IPS DF 19.7 (cell line): ENCODE measurements around the gene ERP29.
"Not testable (repeated sequence)": the region's sequence is repeated elsewhere in the genome, so short reads cannot be mapped to it uniquely, and the experiment has no call there.

Source experiments
- DNase-seq: peaks from one replicate; pipeline ENCODE4 v3.0.0-alpha.2; 2013; ENCODE audit warnings: low read depth, low spot score

The ERP29 gene

DNA sequence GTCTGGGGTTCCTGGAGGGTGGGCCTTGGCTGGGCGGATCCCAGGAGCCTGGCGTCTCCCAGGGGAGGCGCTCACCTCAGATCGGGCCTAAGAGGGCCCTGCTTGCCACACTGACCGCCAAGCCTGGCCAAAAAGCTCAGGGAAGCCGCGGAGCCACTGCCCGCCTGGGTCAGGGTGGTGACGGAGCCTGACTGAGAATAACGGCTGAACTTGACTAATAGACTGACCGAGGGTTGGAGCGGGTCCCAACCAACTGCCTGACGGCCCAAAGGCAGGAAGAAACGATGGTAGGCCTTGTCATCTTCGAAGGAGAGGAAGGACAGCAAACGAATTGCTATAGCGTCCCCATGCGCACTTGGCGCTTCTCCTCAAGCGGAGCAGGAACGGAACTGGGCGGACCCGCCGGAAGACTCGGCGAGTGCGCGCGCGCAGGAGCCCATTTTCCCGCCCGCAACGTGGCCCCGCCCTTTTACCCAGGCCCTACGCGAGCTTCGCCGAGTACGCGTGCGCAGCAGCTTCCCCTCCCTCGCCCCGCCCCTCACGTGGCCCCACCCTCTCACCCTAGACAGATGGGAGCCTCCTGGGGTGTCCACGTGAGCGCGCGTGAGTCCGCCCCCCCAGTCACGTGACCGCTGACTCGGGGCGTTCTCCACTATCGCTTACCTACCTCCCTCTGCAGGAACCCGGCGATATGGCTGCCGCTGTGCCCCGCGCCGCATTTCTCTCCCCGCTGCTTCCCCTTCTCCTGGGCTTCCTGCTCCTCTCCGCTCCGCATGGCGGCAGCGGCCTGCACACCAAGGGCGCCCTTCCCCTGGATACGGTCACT lies at the start of gene ERP29, which contains the start of gene TMEM116:
Gene ERP29, plus strand, starts transcription at position 652 of the 826 bp plus-strand sequence. Its CDS starts 40 bp downstream, at position 692.
Gene TMEM116, minus strand, starts transcription at position 391 of the 826 bp plus-strand sequence. CDS start 7,895 bp downstream, outside the sequence.
- DNase-seq: peak; percentile 81

DNA sequence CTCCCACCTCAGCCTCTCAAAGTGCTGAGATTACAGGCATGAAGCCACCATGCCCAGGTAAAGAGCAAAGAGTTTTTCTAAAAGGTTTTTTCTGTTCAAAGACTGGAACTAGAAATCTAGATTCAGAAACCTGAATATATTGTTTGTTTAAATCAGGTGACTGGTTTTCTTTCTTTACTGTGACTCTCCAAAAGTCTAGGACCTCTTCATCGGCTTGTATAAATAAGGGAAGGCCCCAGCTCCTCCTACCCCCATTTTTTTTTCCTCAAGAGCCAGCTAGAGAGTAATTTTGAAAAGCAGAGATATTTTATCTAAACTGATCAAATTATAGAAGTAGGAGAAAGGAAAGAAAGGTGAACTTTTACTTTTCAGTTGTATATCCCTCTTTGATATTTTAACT lies 48.3 kb upstream of the ERP29 start:
- DNase-seq: no peak

DNA sequence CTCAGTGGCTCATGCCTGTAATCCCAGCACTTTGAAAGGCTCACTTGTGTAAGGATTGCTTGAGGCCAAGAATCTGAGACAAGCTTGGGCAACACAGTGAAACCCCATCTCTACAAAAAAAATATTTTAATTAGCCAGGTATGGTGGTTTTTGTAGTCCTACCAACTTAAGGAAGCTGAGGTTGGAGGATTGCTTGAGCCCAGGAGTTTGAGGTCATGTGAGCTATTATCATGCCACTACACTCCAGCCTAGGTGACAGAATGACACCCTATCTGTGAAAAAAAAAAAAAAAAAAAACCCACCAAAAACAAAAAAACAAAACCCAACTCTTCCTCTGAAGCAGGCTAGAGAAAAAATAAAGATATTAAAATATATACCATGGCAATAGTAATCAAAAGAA lies 41.4 kb upstream of the ERP29 start:
- DNase-seq: no peak

DNA sequence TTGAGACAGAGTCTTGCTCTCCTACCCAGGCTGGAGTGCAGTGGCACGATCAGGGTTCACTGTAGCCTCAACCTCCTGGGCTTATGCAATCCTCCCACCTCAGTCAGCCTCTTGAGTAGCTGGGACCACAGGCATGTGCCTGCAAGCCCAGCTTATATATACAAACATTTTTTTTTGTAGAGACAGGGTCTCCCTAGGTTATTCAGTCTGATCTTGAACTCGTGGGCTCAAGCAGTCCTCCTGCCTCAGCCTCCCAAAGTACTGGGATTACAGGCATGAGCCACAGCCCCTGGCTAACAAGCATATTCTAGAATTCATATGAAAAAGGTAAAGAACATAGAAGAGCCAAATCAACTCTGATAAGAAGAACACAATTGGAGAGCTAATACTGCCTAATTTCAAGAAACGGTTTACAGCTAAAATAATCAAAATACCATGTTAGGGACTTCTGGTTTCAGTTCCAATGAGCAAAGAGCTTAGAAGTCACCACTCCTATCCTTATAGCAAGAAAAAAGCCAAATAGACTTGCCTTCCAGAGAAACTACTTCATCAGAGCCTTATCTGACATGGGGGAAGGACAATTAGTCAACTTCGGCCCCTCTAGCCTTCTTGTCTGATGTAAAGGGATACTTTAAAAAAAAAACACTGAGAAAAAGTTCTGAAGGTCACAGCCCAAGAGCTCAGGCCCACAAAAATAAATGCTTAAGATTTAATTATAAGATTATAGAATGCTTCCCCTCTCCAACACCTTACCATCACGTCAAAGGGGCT lies 37.9 kb upstream of the ERP29 start:
- DNase-seq: no peak

DNA sequence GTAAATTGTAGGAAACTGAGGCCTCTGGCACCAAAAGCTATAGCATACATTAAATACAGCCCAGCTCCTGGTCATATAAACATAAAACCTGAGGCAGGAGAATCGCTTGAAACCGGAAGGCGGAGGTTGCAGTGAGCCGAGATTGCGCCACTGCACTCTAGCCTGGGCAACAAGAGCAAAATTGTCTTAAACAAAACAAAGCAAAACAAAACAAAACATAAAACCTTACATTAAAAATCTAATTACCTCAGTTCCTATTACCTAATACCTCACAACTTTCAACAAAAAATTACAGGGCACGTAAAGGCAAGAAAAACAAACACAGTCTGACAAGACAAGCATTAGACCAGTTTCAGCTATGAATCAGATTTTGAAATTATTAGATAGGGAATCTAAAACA lies 36.9 kb upstream of the ERP29 start:
- DNase-seq: no peak

DNA sequence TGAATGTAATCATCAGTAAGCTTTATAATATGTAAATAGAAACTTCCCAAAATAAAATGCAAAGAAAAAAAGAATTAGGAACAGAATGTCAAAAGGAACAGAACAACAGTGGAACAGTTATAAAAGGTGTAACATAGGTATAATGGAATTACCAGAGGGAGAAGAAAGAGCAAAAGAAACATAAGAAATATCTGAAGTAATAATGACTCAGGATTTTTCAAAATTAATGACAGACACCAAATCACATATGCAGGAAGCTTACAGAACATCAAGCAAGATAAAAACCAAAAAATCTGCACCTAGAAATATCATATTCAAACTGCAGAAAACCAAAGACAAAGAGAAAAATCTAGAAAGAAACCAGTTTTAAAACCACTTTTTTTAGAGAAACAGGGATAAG lies 36.4 kb upstream of the ERP29 start:
- no peak for DNase-seq

DNA sequence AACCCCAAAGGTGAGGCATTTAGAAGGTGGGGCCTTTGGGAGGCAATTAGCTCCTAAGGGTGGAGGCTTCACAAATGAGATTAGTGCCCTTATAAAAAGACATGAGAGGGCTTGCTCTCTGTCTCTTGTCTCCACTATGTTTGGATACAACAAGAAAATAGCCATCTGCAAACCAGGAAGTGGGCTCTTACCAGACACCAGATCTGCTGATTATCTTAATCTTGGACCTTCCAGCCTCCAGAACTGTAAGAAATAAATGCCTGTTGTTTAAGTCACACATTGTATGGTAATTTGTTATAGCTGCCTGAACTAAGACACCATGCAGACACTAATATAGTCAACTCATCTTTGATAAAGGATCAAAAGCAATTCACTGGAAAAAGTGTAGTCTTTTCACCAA lies 34.7 kb upstream of the ERP29 start:
- no peak for DNase-seq

DNA sequence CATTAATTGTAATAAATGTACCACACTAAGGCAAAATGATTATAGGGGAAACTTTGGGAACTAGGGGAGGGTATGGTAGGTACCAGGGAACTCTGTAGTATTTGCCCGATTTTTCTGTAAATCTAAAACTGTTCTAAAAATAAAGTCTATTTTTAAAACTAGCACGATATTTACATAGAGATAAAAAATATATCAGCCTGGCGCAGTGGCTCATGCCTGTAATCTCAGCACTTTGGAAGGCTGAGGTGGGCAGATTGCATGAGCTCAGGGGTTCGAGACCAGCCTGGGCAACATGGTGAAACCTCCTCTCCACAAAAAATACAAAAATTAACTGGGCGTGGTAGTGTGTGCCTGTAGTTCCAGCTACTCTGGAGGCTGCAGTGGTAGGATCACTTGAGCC lies 32.6 kb upstream of the ERP29 start:
- DNase-seq: no peak

DNA sequence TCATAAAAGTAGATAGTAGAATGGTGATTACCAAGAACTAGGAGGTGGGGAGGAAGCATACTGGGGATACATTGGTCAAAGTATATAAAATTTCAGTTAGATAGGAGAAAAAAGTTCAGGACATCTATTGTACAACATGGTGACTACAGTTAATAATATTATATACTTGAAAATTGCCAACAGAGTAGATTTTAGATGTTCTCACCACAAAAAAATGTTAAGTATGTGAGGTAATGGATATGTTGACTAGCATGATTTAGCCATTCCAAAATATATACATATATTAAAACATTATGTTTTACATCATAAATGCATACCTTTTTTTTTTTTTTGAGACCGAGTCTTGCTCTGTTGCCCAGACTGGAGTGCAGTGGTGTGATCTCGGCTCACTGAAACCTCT lies 31.2 kb upstream of the ERP29 start:
- DNase-seq: no peak

DNA sequence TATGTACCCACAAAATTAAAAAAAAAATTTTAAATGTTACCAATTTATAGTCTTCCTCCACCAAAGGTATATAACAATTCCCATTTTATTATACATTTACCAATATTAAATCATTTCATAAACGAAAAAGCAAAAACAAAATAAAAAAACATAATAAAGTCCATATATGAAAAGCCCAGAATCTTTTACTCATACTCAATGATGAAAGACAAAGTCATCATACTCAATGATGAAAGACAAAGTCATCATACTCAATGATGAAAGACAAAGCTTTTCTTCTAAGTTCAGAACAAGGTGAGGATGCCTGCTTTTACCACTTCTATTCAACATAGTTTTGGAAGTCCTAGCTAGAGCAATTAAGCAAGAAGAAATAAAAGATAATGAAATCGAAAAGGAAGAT lies 28.4 kb upstream of the ERP29 start:
- DNase-seq: no peak

DNA sequence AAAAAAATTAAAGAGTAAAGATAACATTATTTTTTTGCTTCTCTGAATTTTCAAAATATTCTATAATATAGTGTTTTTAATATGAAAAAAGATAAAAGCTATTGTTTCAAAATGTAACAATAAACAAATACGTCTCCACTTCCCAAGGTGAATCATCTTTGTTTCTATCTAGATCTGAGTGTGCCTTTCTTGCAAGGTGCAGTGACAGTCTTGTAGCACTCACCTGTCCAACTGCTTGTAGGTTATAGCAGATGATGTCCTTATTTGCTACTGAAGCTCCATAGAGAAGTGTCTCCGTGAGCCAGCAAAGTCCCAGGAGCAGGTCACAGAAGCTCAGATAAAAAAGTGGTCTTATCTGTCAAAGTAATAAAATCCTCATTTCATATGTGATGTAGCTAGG lies 21.7 kb upstream of the ERP29 start:
- no peak for DNase-seq

DNA sequence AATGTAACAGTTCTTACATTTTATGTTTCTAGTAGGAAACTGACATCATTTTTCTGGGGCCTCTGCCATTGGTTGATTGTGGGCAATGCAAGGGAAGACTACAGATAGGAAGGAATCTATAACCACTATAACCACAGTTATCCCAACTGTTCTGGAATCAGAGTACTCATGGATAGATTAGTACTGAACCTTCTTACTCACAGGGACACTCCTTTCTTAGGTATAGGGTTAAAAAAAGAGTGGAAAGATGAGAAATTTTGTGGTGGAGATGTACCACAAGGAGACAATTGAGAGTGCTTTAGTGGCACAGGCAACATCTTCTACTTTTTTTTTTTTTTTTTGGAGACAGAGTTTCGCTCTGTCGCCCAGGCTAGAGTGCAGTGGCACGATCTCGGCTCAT lies 21.3 kb upstream of the ERP29 start:
- DNase-seq: no peak

DNA sequence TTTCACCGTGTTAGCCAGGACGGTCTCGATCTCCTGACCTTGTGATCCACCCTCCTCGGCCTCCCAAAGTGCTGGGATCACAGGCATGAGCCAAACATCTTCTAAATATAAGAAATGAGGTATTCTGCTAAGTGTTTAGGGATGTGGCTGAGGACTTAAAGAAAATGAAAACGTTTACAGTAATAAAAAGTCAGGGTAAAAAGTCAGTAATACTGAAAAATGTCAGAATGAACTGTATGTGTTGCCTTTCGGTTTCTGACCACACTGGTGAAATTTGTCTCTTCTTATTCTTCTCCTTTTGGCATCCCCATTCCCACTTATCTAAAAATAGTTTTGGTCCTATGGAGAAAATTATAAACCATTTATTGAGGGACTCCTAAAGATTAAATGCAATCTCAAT lies 20.8 kb upstream of the ERP29 start:
- no peak for DNase-seq

DNA sequence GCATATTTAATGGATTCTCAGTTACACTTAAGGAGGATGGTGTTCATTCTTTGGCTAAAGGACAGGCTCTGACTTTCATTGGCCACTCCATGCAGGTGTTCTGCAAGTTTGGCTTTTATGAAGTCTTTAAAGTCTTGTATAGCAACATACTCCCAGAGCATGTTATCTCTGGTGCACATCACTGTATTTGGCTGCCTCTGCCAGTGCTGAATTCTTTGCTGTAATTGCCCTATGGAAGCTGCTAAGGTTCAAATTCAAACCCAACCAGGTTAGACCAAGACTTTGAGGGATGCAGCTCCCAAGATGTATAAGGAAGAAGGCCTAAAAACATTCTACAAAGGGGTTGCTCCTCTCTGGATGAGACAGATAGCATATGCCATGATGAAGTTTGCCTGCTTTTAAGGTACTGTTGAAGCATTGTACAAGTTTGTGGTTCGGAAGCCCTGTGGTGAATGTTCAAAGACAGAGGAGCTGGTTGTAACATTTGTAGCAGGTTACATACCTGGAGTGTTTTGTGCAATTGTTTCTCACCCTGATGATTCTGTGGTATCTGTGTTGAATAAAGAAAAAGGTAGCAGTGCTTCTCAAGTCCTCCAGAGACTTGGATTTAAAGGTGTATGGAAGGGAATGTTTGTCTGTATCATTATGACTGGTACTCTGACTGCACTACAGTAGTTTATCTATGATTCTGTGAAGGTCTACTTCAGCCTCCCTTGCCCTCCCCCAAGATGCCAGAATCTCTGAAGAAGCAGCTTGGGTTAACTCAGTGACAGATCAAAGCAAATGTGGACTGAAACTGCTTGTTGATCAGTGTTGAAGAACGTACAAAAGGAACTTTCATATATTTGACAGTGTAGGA lies 19.7 kb upstream of the ERP29 start:
- no peak for DNase-seq

DNA sequence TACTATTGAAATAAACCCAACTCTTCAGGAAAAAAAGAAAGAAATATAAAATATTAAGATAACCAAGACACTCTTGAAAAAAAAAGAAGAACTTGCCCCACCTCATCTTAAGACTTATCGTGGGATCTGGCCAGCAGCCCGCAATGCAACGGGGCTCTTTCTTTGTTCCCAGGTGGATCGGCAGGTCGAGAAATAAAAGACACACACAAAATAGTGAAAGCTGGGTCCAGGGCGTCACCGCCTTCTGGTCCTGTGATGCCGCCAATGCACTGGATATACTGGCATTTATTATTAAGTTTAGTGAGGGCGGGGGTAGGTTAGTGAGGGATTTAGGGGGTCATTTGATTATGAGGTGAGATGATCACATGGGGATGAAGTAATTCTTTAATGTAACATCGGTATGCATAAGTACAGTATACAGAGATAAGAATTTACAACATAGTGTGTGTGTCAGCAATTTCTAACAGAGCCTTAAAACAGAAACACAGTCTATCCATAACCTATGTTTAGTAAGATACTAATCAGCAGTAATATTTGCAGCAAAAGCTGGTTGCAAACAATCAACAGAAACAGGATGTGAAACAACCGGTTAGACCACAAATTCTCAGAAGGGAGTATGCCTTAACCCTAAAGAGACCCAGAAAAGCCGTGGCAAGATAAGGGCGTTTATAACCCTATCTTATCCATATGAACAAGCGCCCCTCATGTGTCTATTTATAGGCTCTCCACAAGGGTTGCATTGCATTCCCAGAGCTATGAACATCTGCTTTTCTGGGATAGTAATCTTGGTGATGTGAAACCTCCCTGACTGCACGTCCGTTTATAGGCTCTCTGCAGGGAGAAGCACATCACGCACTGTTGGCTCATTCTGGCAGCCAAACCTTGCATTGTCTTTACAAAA lies 18.8 kb upstream of the ERP29 start:
- DNase-seq: not testable (repeated sequence)

DNA sequence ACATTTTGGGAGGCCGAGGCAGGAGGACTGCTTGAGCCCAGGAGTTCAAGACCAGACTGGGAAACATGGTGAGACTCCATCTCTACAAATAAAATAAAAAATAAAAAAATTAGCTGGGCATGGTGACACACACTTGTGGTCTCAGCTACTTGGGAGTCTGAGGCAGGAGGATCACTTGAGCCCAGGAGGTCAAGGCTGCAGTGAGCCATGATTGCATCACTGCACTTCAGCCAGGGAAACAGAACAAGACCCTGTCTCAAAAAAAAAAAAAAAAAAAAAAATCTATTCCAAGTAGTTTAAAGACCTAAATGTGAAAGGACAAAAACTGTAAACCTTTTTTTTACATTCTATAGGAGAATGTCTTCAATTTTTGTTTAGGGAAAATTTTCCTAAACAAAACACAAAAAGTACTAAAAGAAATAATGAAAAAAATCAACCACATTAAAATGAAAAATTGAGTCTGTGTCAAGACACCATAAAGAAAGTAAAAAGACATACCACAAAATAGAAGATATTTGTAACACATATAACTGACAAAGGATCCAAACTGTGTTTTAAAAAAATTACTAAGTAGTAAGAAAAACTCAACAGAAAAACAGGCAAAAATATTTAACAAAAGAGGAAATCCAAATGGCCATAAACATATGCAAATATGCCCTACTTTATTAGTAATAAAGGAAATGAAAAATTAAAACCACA lies 17.3 kb upstream of the ERP29 start:
- DNase-seq: no peak

DNA sequence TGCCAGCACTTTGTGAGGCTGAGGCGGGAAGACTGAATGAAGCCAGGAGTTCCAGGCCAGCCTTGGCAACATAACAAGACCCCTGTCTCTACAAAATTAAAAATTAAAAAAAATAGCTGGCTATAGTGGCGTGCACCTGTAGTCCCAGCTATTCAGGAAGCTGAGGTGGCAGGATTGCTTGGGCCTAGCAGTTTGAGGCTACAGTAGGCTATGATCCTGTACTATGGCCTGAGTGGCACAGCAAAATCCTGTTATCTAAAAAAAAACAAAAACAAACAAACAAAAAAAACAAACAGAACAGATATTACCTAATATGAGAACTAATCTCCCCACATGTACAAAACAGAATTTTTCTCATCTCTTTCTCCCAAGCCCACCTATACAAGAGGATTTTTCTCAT lies 15.9 kb upstream of the ERP29 start:
- DNase-seq: no peak

DNA sequence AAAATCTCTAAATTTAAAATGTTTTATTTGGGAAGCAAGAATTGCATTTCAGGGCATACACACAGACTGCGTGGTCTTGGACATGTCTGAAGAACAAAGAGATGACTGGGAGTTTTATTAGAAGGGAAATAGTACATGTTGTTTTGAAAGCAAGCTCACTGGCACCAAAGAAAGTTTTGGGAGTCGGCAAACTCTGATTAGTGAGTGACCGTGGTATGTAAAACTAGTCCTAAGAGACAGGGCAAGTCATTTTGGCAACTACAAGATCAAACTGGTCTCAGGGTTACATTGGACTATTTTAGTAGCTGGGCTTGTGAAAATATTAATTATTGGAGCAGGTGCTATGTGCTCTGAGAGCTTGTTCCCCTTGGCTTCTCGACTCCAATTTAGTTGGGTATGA lies 15.2 kb upstream of the ERP29 start:
- DNase-seq: no peak

DNA sequence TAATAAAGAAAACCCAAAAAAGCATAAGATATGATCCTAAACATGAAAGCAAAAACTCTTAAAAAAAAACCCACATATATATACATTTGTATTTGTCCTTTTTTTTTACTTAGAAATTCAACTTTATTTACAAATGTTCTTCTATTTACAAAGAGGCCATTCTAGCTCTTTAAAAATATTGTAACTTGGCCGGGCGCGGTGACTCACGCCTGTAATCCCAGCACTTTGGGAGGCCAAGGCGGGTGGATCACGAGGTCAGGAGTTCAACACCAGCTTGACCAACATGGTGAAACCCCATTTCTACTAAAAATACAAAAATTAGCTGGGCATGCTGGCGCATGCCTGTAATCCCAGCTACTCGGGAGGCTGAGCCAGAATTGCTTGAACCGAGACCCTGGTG lies 14.1 kb upstream of the ERP29 start:
- DNase-seq: not testable (repeated sequence)

DNA sequence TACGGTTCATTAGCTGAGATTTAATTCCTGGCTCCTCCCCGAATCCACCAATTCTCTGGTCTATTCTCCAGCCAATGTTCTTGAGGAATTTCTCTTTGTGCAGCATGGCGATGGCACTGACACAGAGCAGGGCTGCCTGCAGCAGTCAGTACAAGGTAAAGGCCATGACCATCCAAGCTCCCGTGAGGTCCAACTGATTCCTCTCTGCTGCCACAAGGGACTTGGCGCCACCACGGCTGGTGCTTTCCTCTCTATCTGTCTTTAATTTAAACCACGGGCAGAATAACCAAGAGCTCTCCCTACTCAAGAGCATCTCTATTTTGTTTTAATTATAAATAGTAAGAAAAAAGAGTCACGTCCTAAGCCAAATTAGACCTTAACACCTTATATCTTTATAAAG lies 12.4 kb upstream of the ERP29 start:
- no peak for DNase-seq
